IMR-90 (cell line): ENCODE data around the gene POLG2. TPM values are rescaled to one million over a fixed set of nuclear protein-coding genes. Genes with fewer than 3 reads are reported as not detected.

Source experiments
- ATAC-seq: fragments of 200-7000 bp; cut with Tn5 transposase; 2 replicates; pipeline ENCODE4 v1.9.1; 2020; ENCODE audit warnings: low read depth, mild to moderate bottlenecking, moderate library complexity
- BruUV-seq: library from RNA; stranded (reverse); fragments of 400-500 nt; replicated peaks from 2 replicates; lab custom pipeline; 2021; lab: Mats Ljungman, UMichigan
- CTCF ChIA-PET: fragments of 300-600 bp; formaldehyde crosslinking; extraction: SDS; loops from one replicate; lab custom pipeline; 2021; ENCODE audit warnings: antibody characterized with exemption; lab: Yijun Ruan, JAX
- POLR2A ChIA-PET: fragments of 300-600 bp; sonication (Branson Sonifier 250); formaldehyde crosslinking; loops from one replicate; lab custom pipeline; 2022; ENCODE audit warnings: antibody characterized with exemption; ENCODE audit not compliant: unreplicated experiment; lab: Charles Lee
- DNase-seq: peaks from one replicate; pipeline ENCODE4 v3.0.0; 2013
- H2AFZ ChIP-seq: replicated peaks from 2 replicates; pipeline ENCODE3; 2013; ENCODE audit warnings: low read length, mild to moderate bottlenecking; ENCODE audit not compliant: poor library complexity
- H2AK5ac ChIP-seq: 2 replicates; pipeline ENCODE4 v1.6.1; 2013; ENCODE audit warnings: low read depth, low read length, inconsistent platforms
- H2AK9ac ChIP-seq: replicated peaks from 2 replicates; pipeline ENCODE3; 2013; ENCODE audit warnings: mild to moderate bottlenecking, low read depth, low read length, moderate library complexity; ENCODE audit not compliant: poor library complexity
- H2BK120ac ChIP-seq: 2 replicates; pipeline ENCODE4 v1.6.1; 2013; ENCODE audit warnings: low read depth, low read length, inconsistent platforms
- H2BK15ac ChIP-seq: 3 replicates; pipeline ENCODE4 v1.6.1; 2013; ENCODE audit warnings: low read depth, low read length, inconsistent platforms
- H2BK20ac ChIP-seq: 2 replicates; pipeline ENCODE4 v1.6.1; 2013; ENCODE audit warnings: low read depth, mild to moderate bottlenecking, inconsistent platforms, low read length, moderate library complexity
- H2BK5ac ChIP-seq: 2 replicates; pipeline ENCODE4 v1.6.1; 2013; ENCODE audit warnings: mild to moderate bottlenecking, low read depth, low read length, inconsistent platforms; ENCODE audit not compliant: poor library complexity, severe bottlenecking
- H3K14ac ChIP-seq: replicated peaks from 2 replicates; pipeline ENCODE4 v1.6.1; 2013; ENCODE audit warnings: low read depth, low read length, inconsistent platforms
- H3K18ac ChIP-seq: 2 replicates; pipeline ENCODE4 v1.6.1; 2013; ENCODE audit warnings: low read depth, low read length, control low read depth
- H3K23ac ChIP-seq: 2 replicates; pipeline ENCODE4 v1.6.1; 2013; ENCODE audit warnings: low read depth, low read length, inconsistent platforms
- H3K27ac ChIP-seq: 2 replicates; pipeline ENCODE4 v1.5.1; 2013; ENCODE audit warnings: mild to moderate bottlenecking, control low read depth, low read length; ENCODE audit not compliant: insufficient read depth
- H3K27me3 ChIP-seq: 2 replicates; pipeline ENCODE4 v1.6.1; 2013; ENCODE audit warnings: low read length; ENCODE audit not compliant: control insufficient read depth, insufficient read depth
- H3K36me3 ChIP-seq: 2 replicates; pipeline ENCODE4 v1.6.1; 2013; ENCODE audit warnings: low read length, mixed read lengths; ENCODE audit not compliant: control insufficient read depth, insufficient read depth
- H3K4ac ChIP-seq: 2 replicates; pipeline ENCODE4 v1.6.1; 2013; ENCODE audit warnings: low read depth, low read length, inconsistent platforms
- H3K4me1 ChIP-seq: 2 replicates; pipeline ENCODE4 v1.6.1; 2013; ENCODE audit warnings: low read length, mixed read lengths; ENCODE audit not compliant: control insufficient read depth, insufficient read depth
- H3K4me2 ChIP-seq: 2 replicates; pipeline ENCODE4 v1.6.1; 2013; ENCODE audit warnings: low read depth, mild to moderate bottlenecking, control low read depth, low read length, moderate library complexity
- H3K4me3 ChIP-seq: 2 replicates; pipeline ENCODE4 v1.5.1; 2013; ENCODE audit warnings: low read depth, mild to moderate bottlenecking, control low read depth, low read length, moderate library complexity; ENCODE audit not compliant: insufficient read depth
- H3K56ac ChIP-seq: 2 replicates; pipeline ENCODE4 v1.6.1; 2013; ENCODE audit warnings: low read length, inconsistent platforms; ENCODE audit not compliant: insufficient read depth; ENCODE audit errors: extremely low read depth
- H3K79me1 ChIP-seq, 2 experiments: 2 replicates each; pipeline ENCODE4 v1.6.1; 2013; ENCODE audit warnings: low read length in 2 of 2, inconsistent platforms in 1 of 2, low read depth in 1 of 2
- H3K9ac ChIP-seq: 2 replicates; pipeline ENCODE4 v1.6.1; 2013; ENCODE audit warnings: low read depth, low read length, control low read depth
- H3K9me1 ChIP-seq: 2 replicates; pipeline ENCODE4 v1.6.1; 2013; ENCODE audit warnings: low read length, inconsistent platforms; ENCODE audit not compliant: insufficient read depth
- H3K9me3 ChIP-seq: 2 replicates; pipeline ENCODE4 v1.6.1; 2013; ENCODE audit warnings: low read length; ENCODE audit not compliant: control insufficient read depth, insufficient read depth
- H4K20me1 ChIP-seq: 2 replicates; pipeline ENCODE4 v1.6.1; 2013; ENCODE audit warnings: low read length, inconsistent platforms; ENCODE audit not compliant: insufficient read depth
- H4K5ac ChIP-seq: 2 replicates; pipeline ENCODE4 v1.6.1; 2013; ENCODE audit warnings: mild to moderate bottlenecking, low read depth, low read length, control low read depth
- H4K8ac ChIP-seq, 2 experiments: 2 replicates each; pipeline ENCODE4 v1.6.1; 2013; ENCODE audit warnings: low read depth in 2 of 2, low read length in 2 of 2, control low read depth in 1 of 2, inconsistent platforms in 1 of 2
- H4K91ac ChIP-seq: 2 replicates; pipeline ENCODE4 v1.6.1; 2013; ENCODE audit warnings: low read depth, low read length, inconsistent platforms; ENCODE audit not compliant: insufficient read depth
- BHLHE40 ChIP-seq: fragments of 150-350 bp; IDR thresholded peaks from 2 replicates; pipeline ENCODE4 v1.6.1; 2016; ENCODE audit warnings: mild to moderate bottlenecking, low read depth, low read length
- MAZ ChIP-seq: IDR thresholded peaks from 2 replicates; pipeline ENCODE4 v1.6.1; 2012; ENCODE audit warnings: low read depth, mild to moderate bottlenecking, low read length, improper control_type of control experiment, moderate library complexity, borderline replicate concordance
- SMC3 ChIP-seq: fragments of 150-350 bp; IDR thresholded peaks from 2 replicates; pipeline ENCODE4 v1.6.1; 2016; ENCODE audit warnings: low read depth, mild to moderate bottlenecking, antibody characterized with exemption, low read length, moderate library complexity
- WGBS, 2 experiments: methylation state at CpG; one replicate each; pipeline versions ENCODE4 v1.1.5 to v1.1.7; 2013; ENCODE audit warnings: missing lambda C conversion rate in 2 of 2; ENCODE audit not compliant: insufficient read length in 1 of 2; ENCODE audit errors: extremely low coverage in 2 of 2; 5-methylcytosine and 5-hydroxymethylcytosine counted together
- dilution Hi-C: fragments of 300-500 bp; cut with HindIII; formaldehyde crosslinking; loops from one replicate; pipeline ENCODE4 v1.14.3; 2018; ENCODE audit warnings: low sequenced_read_pairs; ENCODE audit not compliant: unreplicated experiment
- in situ Hi-C: fragments of 300-500 bp; cut with MboI; formaldehyde crosslinking; loops from 3 replicates; pipeline ENCODE4 v1.14.3; 2019; ENCODE audit warnings: low sequenced_read_pairs, inconsistent platforms, mixed read lengths
- intact Hi-C: fragments of 100-400 bp; cut with micrococcal nuclease; formaldehyde crosslinking; loops from 2 replicates; pipeline ENCODE4 v1.10.0; 2022
- polyA plus RNA-seq, 3 experiments: library from polyadenylated mRNA; depleted of rRNA; stranded (reverse); fragments of >200 nt; gene quantifications; 2 replicates each; pipeline ENCODE4 v1.2.3, GENCODE V29; 2012; ENCODE audit warnings: low replicate concordance in 1 of 3
- total RNA-seq: library from RNA; depleted of rRNA; stranded (reverse); fragments of >200 nt; gene quantifications from 2 replicates; pipeline ENCODE4 v1.2.3, GENCODE V29; 2012

POLG2 gene
- total and polyA plus RNA-seq, 2 of the 4 experiments (the other 2 are of a cell fraction) = 7.0 to 7.7 TPM

GRCh38 chr17:64443086-64443760 lies 53.6 kb downstream of the POLG2 start:
- TF ChIP-seq BHLHE40 = no peak
- no peak for TF ChIP-seq SMC3
- TF ChIP-seq MAZ = no peak

More at GRCh38 chr17:64443086-64443760, 53.6 kb downstream of the POLG2 start:
- CTCF ChIA-PET = no interaction called here
- no peak overlapping the region for H3K4me3 ChIP-seq
- no peak overlapping the region for H2BK5ac ChIP-seq
- no peak overlapping the region for H3K27ac ChIP-seq
- H3K27me3 ChIP-seq = peaks cover 4% of the 10 kb centered on the region; the same call in 1 of the 2 replicates
- no peak overlapping the region for H2BK120ac ChIP-seq
- H4K8ac ChIP-seq = no peak overlapping the region
- no peak overlapping the region for H3K23ac ChIP-seq
- no peaks in the 10 kb centered on the region for H4K20me1 ChIP-seq
- no peak overlapping the region for H3K4ac ChIP-seq
- intact Hi-C loops = no loop called here
- no peak overlapping the region for H4K5ac ChIP-seq
- no peak overlapping the region for H3K18ac ChIP-seq
- WGBS, 2 experiments = no CpG with 5 or more reads among the region's 6 CpGs
- no peak overlapping the region for H3K14ac ChIP-seq
- no peaks in the 10 kb centered on the region for H3K79me1 ChIP-seq
- no peak overlapping the region for H3K56ac ChIP-seq
- H2AFZ ChIP-seq = no peak overlapping the region
- H3K4me2 ChIP-seq = no peak overlapping the region
- H2AK5ac ChIP-seq = no peak overlapping the region
- H2BK15ac ChIP-seq = no peak overlapping the region
- DNase-seq (no peak), ATAC-seq (no peak)
- no peaks in the 10 kb centered on the region for H3K9me1 ChIP-seq
- H4K91ac ChIP-seq = no peak overlapping the region
- H2AK9ac ChIP-seq = no peak overlapping the region
- no peak overlapping the region for H2BK20ac ChIP-seq
- no peak overlapping the region for H3K9ac ChIP-seq
- H3K9me3 ChIP-seq = peaks cover 6% of the 10 kb centered on the region
- in situ Hi-C loops = no loop called here
- POLR2A ChIA-PET = no interaction called here
- dilution Hi-C loops = no loop called here
- H3K4me1 ChIP-seq = no peaks in the 10 kb centered on the region
- H3K36me3 ChIP-seq = no peaks in the 10 kb centered on the region
- BruUV-seq = no TSS peak
